Left lobe of liver (tissue), 1 donor: Measurements from ENCODE around the gene ACYP1. TPM values are rescaled to one million over a fixed set of nuclear protein-coding genes. Genes with fewer than 3 reads are reported as not detected.

ENCODE experiments used
- total RNA-seq: library from RNA; stranded (reverse); gene quantifications from one replicate; pipeline ENCODE4 v1.2.1, GENCODE V29; 2021
- donor health status: DM: no; HTN: yes; CAD: no.

The ACYP1 gene
- total RNA-seq, 1 donor from 2014 or later, result 3.2 TPM

Other genes with a start within 250 kb of the ACYP1 start
- gene PROX2, start 187.9 kb downstream of the ACYP1 start, total RNA-seq, result not detected
- 65.6 TPM for gene DLST, start 182.1 kb downstream of the ACYP1 start, total RNA-seq
- gene RPS6KL1, start 140.8 kb downstream of the ACYP1 start, total RNA-seq, result 4.6 TPM
- gene PGF, start 108.4 kb downstream of the ACYP1 start, total RNA-seq, result 2.8 TPM
- 15.8 TPM for gene EIF2B2, start 61.1 kb downstream of the ACYP1 start, total RNA-seq
- gene MLH3, start 12.6 kb downstream of the ACYP1 start, total RNA-seq, result 10.4 TPM
- 2.0 TPM for gene ZC2HC1C, start 5.6 kb upstream of the ACYP1 start, total RNA-seq
- 50.1 TPM for gene NEK9, start 63.0 kb upstream of the ACYP1 start, total RNA-seq
- gene TMED10, start 112.6 kb upstream of the ACYP1 start, total RNA-seq, result 275 TPM
- 13.1 TPM for gene FOS, start 214.8 kb upstream of the ACYP1 start, total RNA-seq